Body of pancreas (tissue), 4 donors: Measurements from ENCODE around the gene HMG20B.

ENCODE experiments used
- POLR2A ChIP-seq, 3 donors: fragments of 450-650 bp; IDR thresholded peaks; one replicate each; pipeline ENCODE4 v1.6.1; 2016; ENCODE audit warnings: antibody characterized with exemption in 3 of 3, mild to moderate bottlenecking in 2 of 3
- TF ChIP-seq, protein P1 (sequence below), 7 experiments: fragments of 450-650 bp in 4 of 7; fragments of 200-600 bp in 3 of 7; sonication (generic) in 3 of 7; IDR thresholded peaks; one replicate each; pipeline ENCODE4 v1.5.1; 2016 to 2019; ENCODE audit warnings: antibody characterized with exemption in 7 of 7

DNA sequence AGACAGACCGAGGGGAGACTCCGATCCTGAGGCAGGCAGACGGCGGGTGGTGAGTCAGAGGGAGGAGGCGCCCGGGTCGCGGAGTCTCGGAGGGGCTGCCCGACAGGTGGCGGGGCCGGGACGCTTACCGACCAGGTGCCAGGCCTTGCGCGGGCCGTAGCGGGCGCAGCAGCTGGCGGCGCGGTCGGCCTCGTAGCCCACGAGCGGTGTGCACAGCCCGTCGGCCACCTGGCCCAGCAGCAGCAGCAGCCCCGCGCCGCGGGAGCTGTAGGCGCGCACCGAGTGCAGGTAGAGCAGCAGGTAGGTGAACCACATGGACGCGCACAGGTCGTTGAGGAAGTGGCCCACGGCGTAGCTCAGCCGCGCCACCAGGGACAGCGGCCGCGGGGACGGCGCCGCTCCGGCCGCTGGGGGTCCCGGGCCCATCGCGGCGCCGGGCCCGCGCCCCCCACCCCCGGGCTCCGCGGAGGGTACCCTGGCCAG, 15.7 kb upstream of the HMG20B start:
- TF ChIP-seq, protein P1, sequence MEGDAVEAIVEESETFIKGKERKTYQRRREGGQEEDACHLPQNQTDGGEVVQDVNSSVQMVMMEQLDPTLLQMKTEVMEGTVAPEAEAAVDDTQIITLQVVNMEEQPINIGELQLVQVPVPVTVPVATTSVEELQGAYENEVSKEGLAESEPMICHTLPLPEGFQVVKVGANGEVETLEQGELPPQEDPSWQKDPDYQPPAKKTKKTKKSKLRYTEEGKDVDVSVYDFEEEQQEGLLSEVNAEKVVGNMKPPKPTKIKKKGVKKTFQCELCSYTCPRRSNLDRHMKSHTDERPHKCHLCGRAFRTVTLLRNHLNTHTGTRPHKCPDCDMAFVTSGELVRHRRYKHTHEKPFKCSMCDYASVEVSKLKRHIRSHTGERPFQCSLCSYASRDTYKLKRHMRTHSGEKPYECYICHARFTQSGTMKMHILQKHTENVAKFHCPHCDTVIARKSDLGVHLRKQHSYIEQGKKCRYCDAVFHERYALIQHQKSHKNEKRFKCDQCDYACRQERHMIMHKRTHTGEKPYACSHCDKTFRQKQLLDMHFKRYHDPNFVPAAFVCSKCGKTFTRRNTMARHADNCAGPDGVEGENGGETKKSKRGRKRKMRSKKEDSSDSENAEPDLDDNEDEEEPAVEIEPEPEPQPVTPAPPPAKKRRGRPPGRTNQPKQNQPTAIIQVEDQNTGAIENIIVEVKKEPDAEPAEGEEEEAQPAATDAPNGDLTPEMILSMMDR (IDR thresholded peaks at IDR 0.05), result peak in 3 of 7 experiments; percentile 16 to 21 (median 17)
- no peak for TF ChIP-seq POLR2A (IDR thresholded peaks at IDR 0.05)
